OCI-LY7 (cell line): ENCODE data around the gene SMIM14.

Experiments used
- CTCF ChIP-seq: fragments of 200-600 bp; sonication (generic); conservative IDR thresholded peaks from 2 replicates; pipeline ENCODE4 v1.5.1; 2014; ENCODE audit warnings: mild to moderate bottlenecking, antibody characterized with exemption, low read length, moderate library complexity, mixed read lengths
- EZH2phosphoT487 ChIP-seq: fragments of 200-600 bp; sonication (generic); IDR thresholded peaks from 2 replicates; pipeline ENCODE4 v1.6.1; 2018; ENCODE audit warnings: low read depth, borderline replicate concordance, mild to moderate bottlenecking, mixed run types, antibody characterized with exemption, low read length, moderate library complexity, mixed read lengths

GRCh38 chr4:39617534-39617933, 21.1 kb downstream of the SMIM14 start:
- TF ChIP-seq CTCF (no peak), EZH2phosphoT487 (no peak)
